HG03066 (cell line): Measurements from ENCODE around the gene ST6GAL1.
"Not testable (repeated sequence)": the region's sequence is repeated elsewhere in the genome, so short reads cannot be mapped to it uniquely, and the experiment has no call there.

ENCODE experiments used
- ATAC-seq: cut with Tn5 transposase; IDR thresholded peaks from one replicate; pipeline ENCODE4 v1.9.1; 2021; ENCODE audit warnings: low read depth; ENCODE audit not compliant: unreplicated experiment

The ST6GAL1 gene

GRCh38 chr3:186966406-186966805 is 36.1 kb downstream of the ST6GAL1 start:
- ATAC-seq, result no peak

DNA sequence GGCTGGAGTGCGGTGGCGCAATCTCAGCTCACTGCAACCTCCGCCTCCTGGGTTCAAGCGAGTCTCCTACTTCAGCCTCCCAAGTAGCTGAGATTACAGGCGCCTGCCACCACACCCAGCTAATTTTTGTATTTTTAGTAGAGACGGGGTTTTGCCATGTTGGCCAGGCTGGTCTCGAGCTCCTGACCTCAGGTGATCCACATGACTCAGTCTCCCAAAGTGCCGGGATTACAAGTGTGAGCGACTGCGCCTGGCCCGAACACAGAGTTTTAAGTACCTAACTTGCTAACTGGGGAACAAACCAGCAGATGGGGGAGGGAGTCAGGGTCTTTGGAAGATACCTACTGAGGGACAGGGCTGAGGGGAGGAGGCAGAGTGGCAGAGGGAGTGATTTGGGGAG is 36.9 kb downstream of the ST6GAL1 start:
- ATAC-seq, result not testable (repeated sequence)

GRCh38 chr3:186967686-186968085 is 37.4 kb downstream of the ST6GAL1 start:
- ATAC-seq, result no peak

GRCh38 chr3:186969607-186970006 is 39.3 kb downstream of the ST6GAL1 start:
- no peak for ATAC-seq

GRCh38 chr3:186971106-186971505 is 40.8 kb downstream of the ST6GAL1 start:
- ATAC-seq, result not testable (repeated sequence)

GRCh38 chr3:186971578-186971977 is 41.3 kb downstream of the ST6GAL1 start:
- no peak for ATAC-seq

DNA sequence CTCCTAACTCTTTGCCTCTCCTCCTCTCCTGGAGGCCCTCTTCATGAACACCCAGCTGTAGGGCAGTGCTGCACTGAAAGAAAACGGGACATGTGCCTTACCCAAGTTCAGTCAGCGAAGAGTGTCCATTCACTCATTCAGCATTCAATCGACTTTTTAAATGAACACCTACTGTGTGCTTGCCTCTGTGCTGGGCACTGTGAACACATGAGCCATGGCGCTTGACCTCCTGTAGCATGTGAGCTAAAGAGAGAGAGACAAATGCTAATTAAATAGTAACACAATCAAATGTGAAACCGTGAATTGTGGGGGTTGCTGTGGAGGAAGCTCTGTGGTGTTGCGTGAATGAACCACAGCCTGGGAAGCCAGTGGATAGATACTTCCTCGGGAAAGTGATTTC is 43.4 kb downstream of the ST6GAL1 start:
- no peak for ATAC-seq

GRCh38 chr3:186974824-186975313 is 44.5 kb downstream of the ST6GAL1 start:
- ATAC-seq, result no peak

- ATAC-seq, result no peak
These were observed 45.4 kb downstream of the ST6GAL1 start for GRCh38 chr3:186975726-186976125.

DNA sequence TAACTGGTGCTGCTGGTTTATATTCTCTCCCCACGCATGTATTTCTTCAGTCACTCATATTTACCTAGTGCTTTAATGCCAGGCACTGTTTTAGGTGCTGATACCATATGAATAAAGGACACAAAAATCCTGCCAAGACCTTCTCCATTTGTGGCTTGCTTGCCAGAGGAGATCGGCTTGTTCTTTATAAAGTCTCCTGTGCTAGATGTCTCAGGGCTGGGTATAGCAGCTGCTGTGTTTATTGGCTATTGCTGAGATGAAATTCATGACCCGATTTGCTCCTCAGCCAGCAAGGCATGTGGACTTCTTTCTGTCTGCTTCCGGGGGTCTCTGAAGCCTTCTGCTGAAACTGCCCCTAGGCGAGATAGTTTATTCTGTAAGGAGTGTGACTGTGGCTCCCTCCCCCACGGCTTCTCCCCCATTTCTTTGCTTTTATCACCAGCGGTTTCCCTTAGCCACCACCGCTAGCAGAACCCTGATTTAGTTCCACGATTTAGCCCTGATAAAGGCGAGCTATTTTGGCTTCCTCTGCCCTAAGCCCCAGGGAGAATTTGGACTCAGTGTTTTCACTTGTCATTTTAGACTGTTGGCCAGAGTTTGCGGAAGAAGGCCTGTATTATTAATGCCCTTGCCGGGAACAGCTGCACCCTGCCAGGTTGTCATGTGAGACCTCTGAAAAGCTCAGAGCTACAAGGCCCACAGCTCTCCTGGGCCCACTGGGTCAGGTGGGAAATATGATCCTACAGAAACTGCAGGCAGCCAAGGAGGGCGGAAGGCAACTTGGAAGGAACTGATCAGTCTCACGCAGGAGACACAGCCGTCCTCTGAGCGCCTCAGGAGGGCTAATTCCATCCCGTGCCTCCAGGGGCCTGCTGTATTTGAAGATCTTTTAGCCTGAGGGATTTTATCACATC is 46.8 kb downstream of the ST6GAL1 start:
- no peak for ATAC-seq

DNA sequence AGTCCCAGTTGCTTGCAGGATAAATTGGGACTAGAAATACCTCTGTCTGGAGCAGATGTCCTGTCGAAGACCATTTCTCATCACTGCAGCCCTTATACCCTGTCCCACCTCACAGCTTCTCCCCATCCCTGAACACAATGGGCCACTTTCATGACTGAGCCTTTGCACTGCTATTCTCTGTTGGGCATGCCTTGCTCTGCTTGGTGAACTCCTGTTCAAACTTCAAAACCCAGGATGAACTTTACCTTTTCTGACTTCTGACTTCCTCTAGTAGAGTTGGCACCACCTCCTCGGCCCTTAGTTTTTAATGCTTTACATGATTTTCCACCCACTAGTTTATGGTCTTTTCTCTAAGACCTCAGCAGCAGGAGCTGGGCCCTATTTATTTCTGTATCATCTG is 48.4 kb downstream of the ST6GAL1 start:
- ATAC-seq, result no peak

DNA sequence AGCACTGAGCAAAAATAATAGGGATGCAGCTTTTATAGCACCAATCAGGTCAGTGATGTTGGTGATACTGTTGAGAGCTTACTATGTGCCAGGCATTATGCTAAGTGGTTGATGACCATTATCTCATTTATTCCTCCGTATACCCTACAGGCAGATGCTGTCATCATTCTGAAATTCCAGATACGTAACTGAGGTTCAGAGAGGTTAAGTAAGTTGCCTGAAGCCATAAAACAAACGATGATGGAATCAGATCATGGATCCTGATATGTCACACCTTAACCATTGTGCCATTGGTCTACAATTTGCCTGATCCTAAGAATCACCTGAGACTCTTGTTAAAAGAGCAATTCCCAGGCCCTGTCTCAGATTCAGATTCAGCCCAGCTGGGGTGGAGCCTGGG is 49.5 kb downstream of the ST6GAL1 start:
- ATAC-seq, result no peak

DNA sequence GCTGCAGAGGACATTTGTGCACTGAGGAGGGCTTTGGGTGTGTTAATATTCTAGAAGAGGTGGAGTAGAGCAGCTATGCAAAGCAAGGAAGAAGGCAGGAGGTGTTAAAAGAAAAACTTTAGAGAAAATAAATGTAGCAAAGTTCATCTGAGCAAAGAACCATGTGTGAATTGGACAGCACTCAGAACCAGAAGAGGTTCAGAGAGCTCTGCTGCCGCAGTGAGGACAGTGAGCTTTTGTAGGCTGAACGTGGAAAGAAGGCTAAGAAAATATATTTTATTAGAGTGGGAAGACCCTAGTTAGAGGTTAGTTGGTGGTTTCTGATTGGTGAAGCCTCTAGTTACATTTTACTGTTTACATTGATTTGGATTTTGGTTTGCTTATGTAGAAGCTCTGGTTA is 50.7 kb downstream of the ST6GAL1 start:
- no peak for ATAC-seq

DNA sequence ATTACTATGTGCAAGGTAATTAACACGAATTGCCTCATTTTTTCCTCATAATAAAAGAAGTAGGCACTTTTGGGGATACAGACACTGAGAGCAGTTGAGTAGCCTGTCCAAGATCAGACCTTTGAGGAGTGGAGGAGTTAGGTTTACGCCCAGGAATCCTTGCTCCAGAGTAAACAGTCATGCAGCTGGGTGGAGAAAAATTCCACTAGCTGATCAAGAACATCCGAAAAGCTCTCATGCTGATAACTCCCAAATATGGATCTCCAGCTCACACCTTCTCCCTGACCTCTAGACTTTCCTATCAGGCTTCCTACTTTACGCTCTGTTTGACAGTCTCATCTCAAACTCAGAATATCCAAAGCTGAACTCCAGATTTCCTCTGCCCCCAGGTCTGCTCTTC is 53.3 kb downstream of the ST6GAL1 start:
- ATAC-seq, result no peak

- no peak for ATAC-seq
These were observed 53.7 kb downstream of the ST6GAL1 start for GRCh38 chr3:186984064-186984463.

GRCh38 chr3:186985661-186986364 is 55.5 kb downstream of the ST6GAL1 start:
- peak; percentile 55 for ATAC-seq

- no peak for ATAC-seq
These were observed 56.1 kb downstream of the ST6GAL1 start for GRCh38 chr3:186986406-186986805.

DNA sequence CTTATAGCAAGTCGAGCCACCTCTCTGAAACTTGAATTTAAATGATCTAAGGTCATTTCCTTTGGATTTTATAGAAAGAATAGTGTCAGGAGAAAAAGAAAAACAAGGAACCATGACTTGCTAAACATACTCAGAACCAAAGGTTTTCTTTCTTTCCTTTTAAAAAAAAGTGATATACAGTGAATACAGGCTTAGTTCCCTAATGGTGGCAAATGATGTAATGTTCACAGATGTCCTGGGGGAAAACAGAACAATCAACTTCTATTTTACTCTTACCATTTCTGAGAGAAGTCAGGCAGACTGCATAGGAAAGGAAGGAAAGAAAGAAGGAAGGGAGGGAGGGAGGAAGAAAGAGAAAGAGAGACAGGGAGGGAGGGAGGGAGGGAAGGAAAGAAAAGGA is 56.5 kb downstream of the ST6GAL1 start:
- ATAC-seq, result no peak

DNA sequence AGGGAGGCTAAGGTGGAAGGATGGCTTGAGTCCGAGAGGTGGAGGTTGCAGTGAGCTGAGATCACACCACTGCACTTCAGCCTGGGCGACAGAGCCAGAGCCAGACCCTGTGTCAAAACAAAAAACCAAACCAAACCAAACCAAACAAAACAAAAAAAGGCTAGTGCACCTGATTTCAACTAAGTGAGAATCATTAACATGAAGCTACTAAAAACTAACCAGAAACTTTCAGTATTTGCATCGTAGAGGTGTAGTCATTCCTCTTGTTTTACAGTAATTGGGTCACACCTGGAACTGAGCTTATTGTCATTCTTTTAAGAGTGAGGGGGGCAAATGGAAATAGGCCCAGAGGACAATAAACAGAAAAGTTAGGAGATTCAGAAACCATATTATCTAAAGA is 58.5 kb downstream of the ST6GAL1 start:
- peak; percentile 75 for ATAC-seq

- no peak for ATAC-seq
These were observed 59.1 kb downstream of the ST6GAL1 start for GRCh38 chr3:186989429-186989828.

- no peak for ATAC-seq
These were observed 60.0 kb downstream of the ST6GAL1 start for GRCh38 chr3:186990277-186990676.

DNA sequence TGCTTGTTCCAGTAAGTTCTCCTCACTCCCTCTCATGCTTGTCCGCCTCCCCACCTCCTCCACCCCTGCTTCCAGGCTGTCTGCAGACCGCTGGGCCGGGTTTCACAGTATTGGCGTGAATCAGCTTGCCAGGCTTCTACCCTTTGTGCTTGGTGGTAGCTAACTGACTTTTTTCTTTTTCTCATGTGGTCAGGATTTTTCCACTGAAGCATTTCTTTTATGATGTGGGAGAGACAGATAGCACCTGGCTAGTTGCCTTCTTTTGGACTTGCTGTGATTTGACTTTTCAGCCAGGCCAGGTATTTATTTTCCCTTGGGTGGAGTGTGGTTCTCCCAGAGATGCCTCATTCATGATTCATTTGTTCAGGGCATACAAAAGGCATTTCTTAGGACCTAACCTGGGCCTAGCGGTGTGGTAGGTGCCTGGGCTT is 60.6 kb downstream of the ST6GAL1 start:
- no peak for ATAC-seq
